GM23338 (cell line): Measurements from ENCODE around the gene NID2. TPM values are rescaled to one million over a fixed set of nuclear protein-coding genes. Genes with fewer than 3 reads are reported as not detected.
A peak's percentile ranks its signal among the peaks of the same experiment; 100 is the strongest.

Experiments used
- ATAC-seq: fragments of 200-7000 bp; cut with Tn5 transposase; 3 replicates; pipeline ENCODE4 v1.9.1; 2020
- DNase-seq: peaks from one replicate; pipeline ENCODE4 v3.0.0-alpha.2; 2015; ENCODE audit warnings: low spot score
- H2AFZ ChIP-seq: fragments of 200-600 bp; sonication (generic); 2 replicates; pipeline ENCODE4 v1.8.0; 2016; ENCODE audit warnings: antibody characterized with exemption, mild to moderate bottlenecking, moderate library complexity
- H3F3A ChIP-seq: fragments of 200-600 bp; sonication (generic); replicated peaks from 2 replicates; pipeline ENCODE4 v1.8.0; 2017; ENCODE audit warnings: antibody characterized with exemption, mixed run types, low read depth
- H3K27ac ChIP-seq: fragments of 200-600 bp; sonication (generic); 2 replicates; pipeline ENCODE4 v1.6.1; 2016; ENCODE audit warnings: low read depth
- H3K27me3 ChIP-seq: fragments of 200-600 bp; sonication (generic); 2 replicates; pipeline ENCODE4 v1.8.0; 2016; ENCODE audit warnings: mild to moderate bottlenecking, mixed run types, moderate library complexity; ENCODE audit not compliant: insufficient read depth
- H3K36me3 ChIP-seq: fragments of 200-600 bp; sonication (generic); 2 replicates; pipeline ENCODE4 v1.8.0; 2016; ENCODE audit warnings: mild to moderate bottlenecking; ENCODE audit not compliant: insufficient read depth
- H3K4me1 ChIP-seq: fragments of 200-600 bp; sonication (generic); 2 replicates; pipeline ENCODE4 v1.8.0; 2016; ENCODE audit warnings: mild to moderate bottlenecking, moderate library complexity; ENCODE audit not compliant: insufficient read depth
- H3K4me2 ChIP-seq: fragments of 200-600 bp; sonication (generic); 2 replicates; pipeline ENCODE4 v1.7.1; 2017; ENCODE audit warnings: mixed run types
- H3K4me3 ChIP-seq: fragments of 200-600 bp; sonication (generic); 2 replicates; pipeline ENCODE4 v1.6.1; 2016; ENCODE audit warnings: mixed run types
- H3K79me2 ChIP-seq: fragments of 200-600 bp; sonication (generic); replicated peaks from 2 replicates; pipeline ENCODE4 v1.8.0; 2017; ENCODE audit warnings: mild to moderate bottlenecking; ENCODE audit not compliant: insufficient read depth
- H3K9me2 ChIP-seq: fragments of 200-600 bp; sonication (generic); 2 replicates; pipeline ENCODE4 v1.8.0; 2017; ENCODE audit not compliant: insufficient read depth
- H4K20me1 ChIP-seq: fragments of 200-600 bp; sonication (generic); replicated peaks from 2 replicates; pipeline ENCODE4 v1.8.0; 2017; ENCODE audit warnings: mild to moderate bottlenecking; ENCODE audit not compliant: insufficient read depth
- H3K27ac Mint-ChIP-seq: 2 replicates; pipeline ENCODE4 v1.8.0; 2020; ENCODE audit warnings: inconsistent platforms, mild to moderate bottlenecking, moderate library complexity, mixed read lengths
- H3K27me3 Mint-ChIP-seq: 3 replicates; pipeline ENCODE4 v1.8.0; 2022; ENCODE audit warnings: low read depth, mild to moderate bottlenecking, moderate library complexity, mixed read lengths, inconsistent platforms; ENCODE audit not compliant: insufficient read depth, poor library complexity
- H3K36me3 Mint-ChIP-seq: 3 replicates; pipeline ENCODE4 v1.8.0; 2021; ENCODE audit warnings: low read depth, mild to moderate bottlenecking, inconsistent platforms, moderate library complexity, mixed read lengths
- H3K4me1 Mint-ChIP-seq: 3 replicates; pipeline ENCODE4 v1.8.0; 2020; ENCODE audit warnings: mild to moderate bottlenecking, inconsistent platforms, mixed read lengths
- H3K4me3 Mint-ChIP-seq: 3 replicates; pipeline ENCODE4 v1.8.0; 2021; ENCODE audit warnings: moderate library complexity, mild to moderate bottlenecking, inconsistent platforms, mixed read lengths
- H3K9me3 Mint-ChIP-seq: 3 replicates; pipeline ENCODE4 v1.8.0; 2020; ENCODE audit warnings: moderate library complexity, mild to moderate bottlenecking, inconsistent platforms, mixed read lengths
- CREB1 ChIP-seq: fragments of 250-450 bp; sonication (Bioruptor Pico); IDR thresholded peaks from 2 replicates; pipeline ENCODE4 v1.5.0; 2020; ENCODE audit warnings: low read depth, mild to moderate bottlenecking, moderate library complexity
- CTCF ChIP-seq, 2 experiments: fragments of 200-600 bp in 1 of 2; sonication (generic) in 1 of 2; conservative IDR thresholded peaks; 2 replicates each; pipeline versions ENCODE4 v1.5.1 to v1.6.1; 2016 to 2017; ENCODE audit warnings: antibody characterized with exemption in 2 of 2, low read depth in 2 of 2, mild to moderate bottlenecking in 2 of 2, moderate library complexity in 1 of 2
- ETS1 ChIP-seq: IDR thresholded peaks from 2 replicates; pipeline ENCODE4 v1.6.1; 2016; ENCODE audit warnings: antibody characterized with exemption
- NANOG ChIP-seq: IDR thresholded peaks from 2 replicates; pipeline ENCODE4 v1.6.1; 2016; ENCODE audit warnings: antibody characterized with exemption, borderline replicate concordance
- POLR2AphosphoS5 ChIP-seq: IDR thresholded peaks from 2 replicates; pipeline ENCODE4 v1.6.1; 2016; ENCODE audit warnings: antibody characterized with exemption, low read depth
- polyA plus RNA-seq: library from polyadenylated mRNA; unstranded; fragments of >200 nt; fragmentation: Nextera tagmentation; extraction: Ambion mirVana; gene quantifications from 2 replicates; pipeline ENCODE4 v1.2.1, GENCODE V29; 2016
- total RNA-seq: library from RNA; depleted of rRNA; stranded (reverse); fragments of >200 nt; shearing (Covaris generic); gene quantifications from 2 replicates; pipeline ENCODE4 v1.2.3, GENCODE V29; 2014

NID2 gene
- total and polyA plus RNA-seq, 2 experiments from 2014 or later, result 4.3 to 10.4 TPM

DNA sequence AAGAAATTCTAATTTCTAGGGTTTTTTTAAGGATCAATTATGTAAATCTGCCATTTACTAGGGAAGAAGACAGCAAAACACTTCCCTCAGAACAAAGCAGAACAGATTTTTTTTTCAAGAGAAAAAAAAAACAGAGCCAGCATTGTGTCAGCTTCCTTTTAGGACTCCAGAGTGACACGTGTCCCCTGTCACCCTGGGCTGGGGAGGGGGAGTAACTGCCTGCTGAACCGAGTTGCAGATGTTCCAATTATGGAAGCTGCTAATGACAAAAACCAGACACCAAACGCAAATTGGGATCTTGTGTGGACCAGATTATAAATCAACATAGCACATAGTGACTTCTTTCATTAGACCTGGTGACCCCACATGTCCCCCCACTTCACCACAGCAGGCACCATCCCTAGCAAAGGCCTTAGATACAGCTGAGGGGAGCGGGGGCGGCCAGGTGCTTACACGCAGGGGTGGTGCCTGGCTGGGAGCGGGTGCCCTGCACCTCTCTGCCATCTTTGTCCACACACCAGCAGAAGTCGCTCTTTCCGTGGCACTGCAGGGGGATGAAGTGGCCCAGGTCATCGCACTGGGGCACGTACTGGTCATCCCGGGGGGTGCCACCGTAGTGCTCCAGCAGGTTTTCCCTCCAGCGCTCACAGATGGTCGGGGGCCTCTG lies 54.1 kb downstream of the NID2 start (continued):
- TF ChIP-seq CTCF (conservative IDR thresholded peaks at IDR 0.05; ENCODE audit: low read depth in 2 of 2) (no peak), NANOG (no peak)

- no peak overlapping the region for H3K27ac Mint-ChIP-seq
- Histone ChIP-seq H3K79me2 (no peaks in the 10 kb centered on the region), H3K4me2 (no peak overlapping the region; the same call in 1 of the 2 replicates), H3F3A (no peaks in the 10 kb centered on the region), H2AFZ (no peak overlapping the region), H3K36me3 (peaks cover 19% of the 10 kb centered on the region), H3K27me3 (no peaks in the 10 kb centered on the region), H3K27ac (no peak overlapping the region), H4K20me1 (peaks cover 6% of the 10 kb centered on the region; the same call in 1 of the 2 replicates), H3K4me3 (no peak overlapping the region), H3K4me1 (peaks cover 19% of the 10 kb centered on the region), H3K9me2 (0 out of 2 replicates have a peak, but pooled peaks cover 11% of the 10 kb centered on the region)
- peaks cover 14% of the 10 kb centered on the region for H3K27me3 Mint-ChIP-seq
- peaks cover 26% of the 10 kb centered on the region for H3K4me1 Mint-ChIP-seq
- TF ChIP-seq ETS1, result no peak
- no peak for TF ChIP-seq POLR2AphosphoS5
- TF ChIP-seq CTCF (conservative IDR thresholded peaks at IDR 0.05; ENCODE audit: low read depth in 2 of 2), result peak; percentile 56 to 70
- TF ChIP-seq CREB1 (CRISPR knock-in tag), result no peak
- no peak overlapping the region for H3K4me3 Mint-ChIP-seq
- H3K9me3 Mint-ChIP-seq, result no peaks in the 10 kb centered on the region
- ATAC-seq (peak; percentile 78), DNase-seq (peak; percentile 55)
- H3K36me3 Mint-ChIP-seq, result peaks cover 25% of the 10 kb centered on the region
Measured at GRCh38 chr14:52013984-52014600, 54.8 kb downstream of the NID2 start.

- Histone ChIP-seq H3K27ac (peak overlapping the region; percentile 51; the same call in 1 of the 2 replicates), H2AFZ (no peak overlapping the region), H3K36me3 (peaks cover 25% of the 10 kb centered on the region), H3K9me2 (0 out of 2 replicates have a peak, but pooled peaks cover 11% of the 10 kb centered on the region), H3K4me1 (peaks cover 19% of the 10 kb centered on the region), H3K27me3 (no peaks in the 10 kb centered on the region), H3K79me2 (no peaks in the 10 kb centered on the region), H4K20me1 (peaks cover 6% of the 10 kb centered on the region; the same call in 1 of the 2 replicates), H3K4me2 (peak overlapping the region; percentile 73; the same call in 1 of the 2 replicates), H3F3A (no peaks in the 10 kb centered on the region), H3K4me3 (peak overlapping the region; percentile 24; the same call in 1 of the 2 replicates)
- peaks cover 26% of the 10 kb centered on the region for H3K4me1 Mint-ChIP-seq
- H3K9me3 Mint-ChIP-seq, result no peaks in the 10 kb centered on the region
- peaks cover 38% of the 10 kb centered on the region for H3K36me3 Mint-ChIP-seq
- DNase-seq (peak; percentile 27), ATAC-seq (peak; percentile 25)
- no peak overlapping the region for H3K27ac Mint-ChIP-seq
- peaks cover 13% of the 10 kb centered on the region for H3K27me3 Mint-ChIP-seq
- H3K4me3 Mint-ChIP-seq, result no peak overlapping the region
- TF ChIP-seq CTCF (conservative IDR thresholded peaks at IDR 0.05; ENCODE audit: low read depth in 2 of 2), result peak in 1 of 2 experiments; percentile 37; a peak in 3 of 4 replicates
Measured at GRCh38 chr14:52012635-52013034, 56.2 kb downstream of the NID2 start.
